Caki2 (cell line): ENCODE results near the gene GUCA2B. TPM values are rescaled to one million over a fixed set of nuclear protein-coding genes. Genes with fewer than 3 reads are reported as not detected.
A peak's percentile ranks its signal among the peaks of the same experiment; 100 is the strongest.

Source experiments
- DNase-seq: peaks from one replicate; pipeline ENCODE4 v3.0.0-alpha.2; 2015; ENCODE audit warnings: low read depth
- in situ Hi-C: cut with HindIII; loops from 2 replicates; pipeline ENCODE4 v1.10.0; 2016; ENCODE audit warnings: low sequenced_read_pairs, low pct_unique_long_range_greater_than_20kb, mixed read lengths
- total RNA-seq: library from RNA; depleted of rRNA; stranded (reverse); fragments of >200 nt; shearing (Covaris generic); gene quantifications from 2 replicates; pipeline ENCODE4 v1.2.3, GENCODE V29; 2014; ENCODE audit warnings: low replicate concordance

The GUCA2B gene
- total RNA-seq, 1 experiment from 2014 or later = not detected

- in situ Hi-C loops = no loop called here
Observed at GRCh38 chr1:42140191-42140590, 13.0 kb upstream of the GUCA2B start.

GRCh38 chr1:42141978-42142377 lies 11.2 kb upstream of the GUCA2B start:
- in situ Hi-C loops = no loop called here
- DNase-seq = no peak

More at GRCh38 chr1:42140191-42140590, 13.0 kb upstream of the GUCA2B start:
- no peak for DNase-seq

GRCh38 chr1:42142894-42143675 lies 10.1 kb upstream of the GUCA2B start:
- DNase-seq = no peak
- in situ Hi-C loops = no loop called here

GRCh38 chr1:42143896-42144710 lies 9.1 kb upstream of the GUCA2B start:
- DNase-seq = no peak
- in situ Hi-C loops = no loop called here

GRCh38 chr1:42144711-42145388 lies 8.4 kb upstream of the GUCA2B start:
- in situ Hi-C loops = no loop called here
- DNase-seq = no peak

GRCh38 chr1:42145389-42145716 lies 7.9 kb upstream of the GUCA2B start:
- in situ Hi-C loops = no loop called here

GRCh38 chr1:42145764-42146625 lies 7.2 kb upstream of the GUCA2B start:
- DNase-seq = no peak
- in situ Hi-C loops = no loop called here

More at GRCh38 chr1:42145389-42145716, 7.9 kb upstream of the GUCA2B start:
- DNase-seq = no peak

- DNase-seq = peak; percentile 33
- in situ Hi-C loops = no loop called here
Observed at GRCh38 chr1:42146626-42147320, 6.4 kb upstream of the GUCA2B start.

- no peak for DNase-seq
- in situ Hi-C loops = no loop called here
Observed at GRCh38 chr1:42148166-42148565, 5.0 kb upstream of the GUCA2B start.

- no peak for DNase-seq
- in situ Hi-C loops = no loop called here
Observed at GRCh38 chr1:42150651-42151050, 2.6 kb upstream of the GUCA2B start.

GRCh38 chr1:42152119-42152518 lies 1.1 kb upstream of the GUCA2B start:
- DNase-seq = no peak
- in situ Hi-C loops = no loop called here

- in situ Hi-C loops = no loop called here
- DNase-seq = no peak
Observed at GRCh38 chr1:42153624-42154023, 414 bp downstream of the GUCA2B start.

- in situ Hi-C loops = no loop called here
- no peak for DNase-seq
Observed at GRCh38 chr1:42154685-42155084, 1.5 kb downstream of the GUCA2B start.

GRCh38 chr1:42155362-42155761 lies 2.2 kb downstream of the GUCA2B start:
- in situ Hi-C loops = no loop called here
- no peak for DNase-seq

- in situ Hi-C loops = no loop called here
- DNase-seq = no peak
Observed at GRCh38 chr1:42157667-42158066, 4.5 kb downstream of the GUCA2B start.

- in situ Hi-C loops = no loop called here
- no peak for DNase-seq
Observed at GRCh38 chr1:42158189-42158588, 5.0 kb downstream of the GUCA2B start.

- no peak for DNase-seq
Observed at GRCh38 chr1:42162181-42162580, 9.0 kb downstream of the GUCA2B start.

GRCh38 chr1:42163114-42163513 lies 9.9 kb downstream of the GUCA2B start:
- in situ Hi-C loops = no loop called here
- DNase-seq = no peak

More at GRCh38 chr1:42162181-42162580, 9.0 kb downstream of the GUCA2B start:
- in situ Hi-C loops = no loop called here
